T-helper 1 cell treated with Interleukin-12 subunit alpha and Interleukin-12 subunit beta and Interleukin-4 antibody, amounts not matched to agents 30 μg/mL and 1 μg/mL, for 36 hours (primary cell): ENCODE results near the gene MAN1A1.

Experiments
- H3K27ac Mint-ChIP-seq: one replicate; pipeline ENCODE4 v1.8.0; 2021; ENCODE audit warnings: mild to moderate bottlenecking, mixed read lengths
- H3K27me3 Mint-ChIP-seq: one replicate; pipeline ENCODE4 v1.8.0; 2021; ENCODE audit warnings: low read depth, mixed read lengths
- H3K36me3 Mint-ChIP-seq: one replicate; pipeline ENCODE4 v1.8.0; 2021; ENCODE audit warnings: low read depth, mixed read lengths
- H3K4me1 Mint-ChIP-seq: one replicate; pipeline ENCODE4 v1.8.0; 2021; ENCODE audit warnings: low read depth, mixed read lengths
- H3K4me3 Mint-ChIP-seq: one replicate; pipeline ENCODE4 v1.8.0; 2021; ENCODE audit warnings: mild to moderate bottlenecking, moderate library complexity, mixed read lengths
- H3K9me3 Mint-ChIP-seq: one replicate; pipeline ENCODE4 v1.8.0; 2021; ENCODE audit warnings: mixed read lengths

The MAN1A1 gene

GRCh38 chr6:119269266-119270103 is 80.1 kb downstream of the MAN1A1 start:
- H3K4me1 Mint-ChIP-seq: peaks cover 19% of the 10 kb centered on the region
- H3K36me3 Mint-ChIP-seq: peaks cover 34% of the 10 kb centered on the region
- H3K9me3 Mint-ChIP-seq: peaks cover 19% of the 10 kb centered on the region
- H3K27ac Mint-ChIP-seq: no peak overlapping the region
- no peak overlapping the region for H3K4me3 Mint-ChIP-seq
- no peaks in the 10 kb centered on the region for H3K27me3 Mint-ChIP-seq

GRCh38 chr6:119267126-119267905 is 82.2 kb downstream of the MAN1A1 start:
- no peak overlapping the region for H3K4me3 Mint-ChIP-seq
- H3K27me3 Mint-ChIP-seq: no peaks in the 10 kb centered on the region
- H3K4me1 Mint-ChIP-seq: peaks cover 19% of the 10 kb centered on the region
- H3K27ac Mint-ChIP-seq: peak overlapping the region; percentile 3
- H3K9me3 Mint-ChIP-seq: peaks cover 23% of the 10 kb centered on the region
- H3K36me3 Mint-ChIP-seq: peaks cover 39% of the 10 kb centered on the region

- Mint-ChIP-seq H3K27ac (no peak overlapping the region), H3K4me3 (no peak overlapping the region), H3K27me3 (no peaks in the 10 kb centered on the region), H3K4me1 (peaks cover 26% of the 10 kb centered on the region), H3K9me3 (peaks cover 6% of the 10 kb centered on the region), H3K36me3 (peaks cover 26% of the 10 kb centered on the region)
These were observed 84.6 kb downstream of the MAN1A1 start for GRCh38 chr6:119264854-119265397.

GRCh38 chr6:119262612-119263011 is 86.9 kb downstream of the MAN1A1 start:
- no peak overlapping the region for H3K4me3 Mint-ChIP-seq
- peaks cover 4% of the 10 kb centered on the region for H3K9me3 Mint-ChIP-seq
- peaks cover 24% of the 10 kb centered on the region for H3K4me1 Mint-ChIP-seq
- no peak overlapping the region for H3K27ac Mint-ChIP-seq
- peaks cover 17% of the 10 kb centered on the region for H3K36me3 Mint-ChIP-seq
- no peaks in the 10 kb centered on the region for H3K27me3 Mint-ChIP-seq

GRCh38 chr6:119261944-119262284 is 87.6 kb downstream of the MAN1A1 start:
- peaks cover 4% of the 10 kb centered on the region for H3K9me3 Mint-ChIP-seq
- H3K36me3 Mint-ChIP-seq: peaks cover 17% of the 10 kb centered on the region
- H3K27me3 Mint-ChIP-seq: no peaks in the 10 kb centered on the region
- no peak overlapping the region for H3K4me3 Mint-ChIP-seq
- no peak overlapping the region for H3K27ac Mint-ChIP-seq
- peaks cover 25% of the 10 kb centered on the region for H3K4me1 Mint-ChIP-seq

GRCh38 chr6:119259027-119259426 is 90.5 kb downstream of the MAN1A1 start:
- peaks cover 4% of the 10 kb centered on the region for H3K9me3 Mint-ChIP-seq
- H3K27me3 Mint-ChIP-seq: no peaks in the 10 kb centered on the region
- H3K4me3 Mint-ChIP-seq: no peak overlapping the region
- peaks cover 20% of the 10 kb centered on the region for H3K36me3 Mint-ChIP-seq
- no peak overlapping the region for H3K27ac Mint-ChIP-seq
- H3K4me1 Mint-ChIP-seq: peaks cover 27% of the 10 kb centered on the region

- no peak overlapping the region for H3K4me3 Mint-ChIP-seq
- peaks cover 15% of the 10 kb centered on the region for H3K36me3 Mint-ChIP-seq
- no peaks in the 10 kb centered on the region for H3K27me3 Mint-ChIP-seq
- peaks cover 2% of the 10 kb centered on the region for H3K9me3 Mint-ChIP-seq
- no peak overlapping the region for H3K27ac Mint-ChIP-seq
- peaks cover 27% of the 10 kb centered on the region for H3K4me1 Mint-ChIP-seq
These were observed 91.8 kb downstream of the MAN1A1 start for GRCh38 chr6:119257726-119258125.

GRCh38 chr6:119256978-119257462 is 92.5 kb downstream of the MAN1A1 start:
- no peaks in the 10 kb centered on the region for H3K9me3 Mint-ChIP-seq
- H3K4me3 Mint-ChIP-seq: no peak overlapping the region
- peaks cover 27% of the 10 kb centered on the region for H3K4me1 Mint-ChIP-seq
- H3K36me3 Mint-ChIP-seq: peaks cover 12% of the 10 kb centered on the region
- no peak overlapping the region for H3K27ac Mint-ChIP-seq
- no peaks in the 10 kb centered on the region for H3K27me3 Mint-ChIP-seq

GRCh38 chr6:119256392-119256791 is 93.2 kb downstream of the MAN1A1 start:
- peaks cover 7% of the 10 kb centered on the region for H3K36me3 Mint-ChIP-seq
- H3K4me1 Mint-ChIP-seq: peaks cover 22% of the 10 kb centered on the region
- no peaks in the 10 kb centered on the region for H3K27me3 Mint-ChIP-seq
- H3K4me3 Mint-ChIP-seq: no peak overlapping the region
- H3K9me3 Mint-ChIP-seq: no peaks in the 10 kb centered on the region
- H3K27ac Mint-ChIP-seq: no peak overlapping the region

- H3K27ac Mint-ChIP-seq: no peak overlapping the region
- peaks cover 15% of the 10 kb centered on the region for H3K36me3 Mint-ChIP-seq
- no peak overlapping the region for H3K4me3 Mint-ChIP-seq
- H3K4me1 Mint-ChIP-seq: peaks cover 20% of the 10 kb centered on the region
- no peaks in the 10 kb centered on the region for H3K9me3 Mint-ChIP-seq
- no peaks in the 10 kb centered on the region for H3K27me3 Mint-ChIP-seq
These were observed 94.1 kb downstream of the MAN1A1 start for GRCh38 chr6:119255492-119255891.

GRCh38 chr6:119250036-119250435 is 99.5 kb downstream of the MAN1A1 start:
- no peak overlapping the region for H3K27ac Mint-ChIP-seq
- no peaks in the 10 kb centered on the region for H3K4me1 Mint-ChIP-seq
- H3K27me3 Mint-ChIP-seq: no peaks in the 10 kb centered on the region
- H3K4me3 Mint-ChIP-seq: no peak overlapping the region
- no peaks in the 10 kb centered on the region for H3K9me3 Mint-ChIP-seq
- peaks cover 18% of the 10 kb centered on the region for H3K36me3 Mint-ChIP-seq

- Mint-ChIP-seq H3K9me3 (no peaks in the 10 kb centered on the region), H3K27ac (no peak overlapping the region), H3K27me3 (no peaks in the 10 kb centered on the region), H3K36me3 (peaks cover 20% of the 10 kb centered on the region), H3K4me3 (no peak overlapping the region), H3K4me1 (no peaks in the 10 kb centered on the region)
These were observed 100.2 kb downstream of the MAN1A1 start for GRCh38 chr6:119249319-119249718.

- Mint-ChIP-seq H3K36me3 (peaks cover 20% of the 10 kb centered on the region), H3K4me1 (no peaks in the 10 kb centered on the region), H3K4me3 (no peak overlapping the region), H3K9me3 (no peaks in the 10 kb centered on the region), H3K27me3 (no peaks in the 10 kb centered on the region), H3K27ac (no peak overlapping the region)
These were observed 102.1 kb downstream of the MAN1A1 start for GRCh38 chr6:119247504-119247903.

- no peak overlapping the region for H3K27ac Mint-ChIP-seq
- no peaks in the 10 kb centered on the region for H3K9me3 Mint-ChIP-seq
- H3K27me3 Mint-ChIP-seq: no peaks in the 10 kb centered on the region
- peaks cover 7% of the 10 kb centered on the region for H3K36me3 Mint-ChIP-seq
- H3K4me1 Mint-ChIP-seq: no peaks in the 10 kb centered on the region
- no peak overlapping the region for H3K4me3 Mint-ChIP-seq
These were observed 105.9 kb downstream of the MAN1A1 start for GRCh38 chr6:119243657-119244056.

GRCh38 chr6:119243037-119243436 is 106.5 kb downstream of the MAN1A1 start:
- no peaks in the 10 kb centered on the region for H3K4me1 Mint-ChIP-seq
- no peaks in the 10 kb centered on the region for H3K9me3 Mint-ChIP-seq
- H3K27ac Mint-ChIP-seq: no peak overlapping the region
- H3K27me3 Mint-ChIP-seq: no peaks in the 10 kb centered on the region
- H3K36me3 Mint-ChIP-seq: peaks cover 7% of the 10 kb centered on the region
- no peak overlapping the region for H3K4me3 Mint-ChIP-seq
